NB4 (cell line): ENCODE measurements around the gene CXCR5.

Source experiments
- DNase-seq: peaks from one replicate; pipeline ENCODE4 v3.0.0; 2010; ENCODE audit warnings: low read depth
- H3K4me3 ChIP-seq: one replicate; pipeline ENCODE4 v1.5.1; 2011; ENCODE audit warnings: mild to moderate bottlenecking, low read depth, low read length, moderate library complexity
- MYC ChIP-seq: IDR thresholded peaks from 2 replicates; pipeline ENCODE4 v1.6.1; 2011; ENCODE audit warnings: low read depth, low read length
- POLR2A ChIP-seq: IDR thresholded peaks from 2 replicates; pipeline ENCODE4 v1.6.1; 2011; ENCODE audit warnings: mild to moderate bottlenecking; ENCODE audit not compliant: insufficient read length; ENCODE audit errors: extremely low read depth
- TF ChIP-seq, protein P1 (sequence below): IDR thresholded peaks from one replicate; pipeline ENCODE4 v1.5.1; 2012; ENCODE audit warnings: low read depth, low read length
- TF ChIP-seq, protein P2 (sequence below): IDR thresholded peaks from 2 replicates; pipeline ENCODE4 v1.6.1; 2011; ENCODE audit warnings: low read depth, low read length

CXCR5 gene

GRCh38 chr11:118909619-118910308, 26.1 kb downstream of the CXCR5 start:
- TF ChIP-seq, protein P1, sequence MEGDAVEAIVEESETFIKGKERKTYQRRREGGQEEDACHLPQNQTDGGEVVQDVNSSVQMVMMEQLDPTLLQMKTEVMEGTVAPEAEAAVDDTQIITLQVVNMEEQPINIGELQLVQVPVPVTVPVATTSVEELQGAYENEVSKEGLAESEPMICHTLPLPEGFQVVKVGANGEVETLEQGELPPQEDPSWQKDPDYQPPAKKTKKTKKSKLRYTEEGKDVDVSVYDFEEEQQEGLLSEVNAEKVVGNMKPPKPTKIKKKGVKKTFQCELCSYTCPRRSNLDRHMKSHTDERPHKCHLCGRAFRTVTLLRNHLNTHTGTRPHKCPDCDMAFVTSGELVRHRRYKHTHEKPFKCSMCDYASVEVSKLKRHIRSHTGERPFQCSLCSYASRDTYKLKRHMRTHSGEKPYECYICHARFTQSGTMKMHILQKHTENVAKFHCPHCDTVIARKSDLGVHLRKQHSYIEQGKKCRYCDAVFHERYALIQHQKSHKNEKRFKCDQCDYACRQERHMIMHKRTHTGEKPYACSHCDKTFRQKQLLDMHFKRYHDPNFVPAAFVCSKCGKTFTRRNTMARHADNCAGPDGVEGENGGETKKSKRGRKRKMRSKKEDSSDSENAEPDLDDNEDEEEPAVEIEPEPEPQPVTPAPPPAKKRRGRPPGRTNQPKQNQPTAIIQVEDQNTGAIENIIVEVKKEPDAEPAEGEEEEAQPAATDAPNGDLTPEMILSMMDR, result no peak
- TF ChIP-seq, protein P2, sequence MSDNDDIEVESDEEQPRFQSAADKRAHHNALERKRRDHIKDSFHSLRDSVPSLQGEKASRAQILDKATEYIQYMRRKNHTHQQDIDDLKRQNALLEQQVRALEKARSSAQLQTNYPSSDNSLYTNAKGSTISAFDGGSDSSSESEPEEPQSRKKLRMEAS, result no peak
- TF ChIP-seq MYC, result no peak
- TF ChIP-seq POLR2A, result no peak
- no peak for DNase-seq
- H3K4me3 ChIP-seq, result no peak overlapping the region

GRCh38 chr11:118910309-118911112, 26.8 kb downstream of the CXCR5 start:
- DNase-seq, result no peak
- no peak overlapping the region for H3K4me3 ChIP-seq
- TF ChIP-seq MYC (no peak), POLR2A (no peak)
- TF ChIP-seq, protein P2, result no peak
- TF ChIP-seq, protein P1, result no peak

DNA sequence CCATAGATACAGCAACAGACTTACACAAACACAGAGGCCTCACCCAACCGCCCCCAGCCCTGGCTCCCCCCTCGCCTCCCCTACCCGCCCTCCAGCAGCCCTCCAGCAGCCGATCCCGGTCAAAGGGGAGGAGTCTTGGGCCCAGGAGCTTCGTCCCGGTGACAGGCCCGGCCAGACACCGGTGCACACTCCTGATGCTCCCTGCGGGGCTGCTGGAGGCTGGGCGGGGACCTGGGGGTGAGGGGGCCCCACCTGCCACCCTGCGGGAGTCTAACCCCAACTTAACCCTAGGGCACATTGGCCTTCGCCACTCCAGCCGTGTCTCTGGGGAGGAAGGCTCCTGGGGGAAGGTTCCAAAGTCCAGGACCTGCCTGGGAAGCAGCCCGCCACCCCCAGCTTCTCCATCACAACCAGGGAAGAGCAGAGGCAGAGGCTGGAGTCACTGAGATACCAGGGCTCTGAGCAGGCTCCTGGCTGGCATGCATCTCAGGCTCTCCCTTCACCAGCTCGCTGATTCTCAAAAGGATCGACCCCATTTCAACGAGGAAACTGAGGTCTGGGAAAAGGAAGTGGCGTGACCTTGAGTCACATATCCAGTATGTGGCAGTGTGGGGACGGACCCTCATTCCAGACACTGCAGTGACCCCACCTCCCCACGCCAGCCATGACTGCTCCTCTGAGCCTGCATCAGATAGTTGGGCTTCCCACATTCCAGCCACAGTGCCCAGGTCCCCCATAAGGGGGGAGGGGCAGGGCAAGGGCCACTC, 27.6 kb downstream of the CXCR5 start:
- TF ChIP-seq POLR2A (no peak), MYC (no peak)
- TF ChIP-seq, protein P2, result no peak
- TF ChIP-seq, protein P1, result no peak
- no peak for DNase-seq
- H3K4me3 ChIP-seq, result no peak overlapping the region

GRCh38 chr11:118911880-118912741, 28.4 kb downstream of the CXCR5 start:
- DNase-seq, result peak; percentile 80
- TF ChIP-seq MYC, result no peak
- TF ChIP-seq, protein P2, result no peak
- TF ChIP-seq, protein P1, result no peak
- no peak for TF ChIP-seq POLR2A
- no peak overlapping the region for H3K4me3 ChIP-seq

- no peak overlapping the region for H3K4me3 ChIP-seq
Measured at GRCh38 chr11:118912742-118913410, 29.2 kb downstream of the CXCR5 start.

More at GRCh38 chr11:118912742-118913410, 29.2 kb downstream of the CXCR5 start:
- no peak for TF ChIP-seq POLR2A
- TF ChIP-seq, protein P2, result no peak
- peak; percentile 68 for DNase-seq
